Muscle layer of colon (tissue), 2 donors: ENCODE data around the gene TMEM53.

Source experiments
- H3K27ac ChIP-seq: one replicate; pipeline ENCODE4 v1.7.0; 2013; ENCODE audit warnings: low read depth, mild to moderate bottlenecking, low read length, moderate library complexity
- H3K27me3 ChIP-seq, 2 donors: one replicate each; pipeline ENCODE4 v1.7.0; 2013; ENCODE audit warnings: low read length in 2 of 2, mild to moderate bottlenecking in 2 of 2; ENCODE audit not compliant: insufficient read depth in 2 of 2, control insufficient read depth in 1 of 2
- H3K36me3 ChIP-seq: one replicate; pipeline ENCODE4 v1.7.0; 2013; ENCODE audit warnings: mild to moderate bottlenecking, low read length; ENCODE audit not compliant: insufficient read depth
- H3K4me1 ChIP-seq: one replicate; pipeline ENCODE4 v1.7.0; 2013; ENCODE audit warnings: mild to moderate bottlenecking, low read length; ENCODE audit not compliant: insufficient read depth
- H3K4me3 ChIP-seq, 2 donors: one replicate each; pipeline ENCODE4 v1.7.0; 2013; ENCODE audit warnings: low read length in 2 of 2, low read depth in 1 of 2, mild to moderate bottlenecking in 1 of 2, moderate library complexity in 1 of 2
- H3K9ac ChIP-seq: one replicate; pipeline ENCODE4 v1.7.0; 2013; ENCODE audit warnings: low read length
- H3K9me3 ChIP-seq: one replicate; pipeline ENCODE4 v1.7.0; 2013; ENCODE audit warnings: mild to moderate bottlenecking, low read length
- donor health status: abdominal sarcoma.
- donor health status: Adenocarcinoma of cecum.

TMEM53 gene

DNA sequence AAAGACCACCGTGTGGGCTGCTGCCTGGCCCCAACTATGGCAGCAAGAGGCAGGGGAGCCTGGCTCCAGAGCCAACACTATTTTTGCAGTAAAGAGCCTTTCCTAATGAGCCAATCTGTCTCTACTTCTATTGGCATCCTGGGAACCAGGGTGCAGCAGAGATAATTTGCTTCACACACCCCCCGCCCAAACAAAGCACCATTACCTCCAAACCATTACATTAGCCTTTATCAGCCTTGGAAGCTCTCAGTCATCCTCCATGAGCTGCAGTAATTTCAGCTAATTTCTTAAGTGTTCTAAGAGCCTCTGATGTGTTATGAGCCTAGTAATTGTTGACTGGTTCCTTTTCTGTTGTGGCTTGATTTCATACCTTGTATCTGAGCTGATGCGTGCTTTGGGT, 21.8 kb upstream of the TMEM53 start:
- H3K36me3 ChIP-seq = no peaks in the 10 kb centered on the region
- no peak overlapping the region for H3K9ac ChIP-seq
- H3K4me1 ChIP-seq = no peaks in the 10 kb centered on the region
- no peaks in the 10 kb centered on the region for H3K27me3 ChIP-seq
- H3K4me3 ChIP-seq = no peak overlapping the region
- no peak overlapping the region for H3K27ac ChIP-seq
- no peaks in the 10 kb centered on the region for H3K9me3 ChIP-seq

DNA sequence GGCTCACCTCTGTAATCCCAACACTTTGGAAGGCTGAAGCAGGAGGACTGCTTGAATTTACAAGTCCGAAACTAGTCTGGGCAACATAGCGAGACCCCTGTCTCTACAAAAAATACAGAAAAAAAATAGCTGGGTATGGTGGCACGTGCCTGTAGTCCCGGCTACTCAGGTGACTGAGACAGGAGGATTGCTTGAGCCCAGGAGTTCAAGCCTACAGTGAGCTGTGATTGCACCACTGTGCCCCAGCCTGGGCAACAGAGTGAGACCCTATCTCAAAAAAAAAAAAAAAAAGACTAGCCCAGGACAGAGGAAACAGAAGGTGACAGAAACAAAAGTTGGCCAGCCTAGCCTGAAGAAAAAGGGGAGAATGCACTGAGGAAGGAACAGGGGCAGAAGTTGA, 21.4 kb upstream of the TMEM53 start:
- H3K27ac ChIP-seq = no peak overlapping the region
- no peak overlapping the region for H3K9ac ChIP-seq
- H3K4me1 ChIP-seq = no peaks in the 10 kb centered on the region
- no peaks in the 10 kb centered on the region for H3K9me3 ChIP-seq
- H3K4me3 ChIP-seq = no peak overlapping the region
- H3K27me3 ChIP-seq = no peaks in the 10 kb centered on the region
- H3K36me3 ChIP-seq = no peaks in the 10 kb centered on the region

DNA sequence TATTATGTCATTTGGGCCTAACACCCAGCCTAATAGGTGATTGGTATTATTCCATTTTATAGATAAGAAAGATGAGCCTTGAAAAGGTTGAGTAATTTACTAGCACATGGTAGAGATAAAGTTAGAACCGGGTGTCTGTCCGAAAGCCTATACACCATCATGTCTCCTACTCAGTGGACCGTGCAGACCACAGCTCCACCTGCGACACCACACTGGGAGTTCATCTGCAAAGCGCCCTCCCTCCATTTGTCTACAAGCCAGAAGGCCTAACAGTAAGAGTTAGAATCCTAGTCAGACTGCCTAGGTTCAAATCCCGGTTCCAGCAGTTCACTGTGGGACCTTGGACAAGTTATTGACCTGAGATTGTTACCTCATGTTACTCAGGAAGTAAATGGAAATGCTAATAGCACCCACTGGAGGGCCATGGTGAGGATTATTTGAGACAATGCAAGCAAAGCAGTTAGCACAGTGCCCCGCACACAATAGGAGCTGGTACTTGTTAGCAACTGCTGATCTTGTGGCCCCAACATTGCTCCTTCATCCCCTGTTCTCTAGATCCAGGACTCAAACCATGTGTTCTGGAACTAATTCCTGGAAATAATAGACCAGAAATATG, 20.7 kb upstream of the TMEM53 start:
- H3K27me3 ChIP-seq = no peaks in the 10 kb centered on the region
- H3K9me3 ChIP-seq = no peaks in the 10 kb centered on the region
- H3K27ac ChIP-seq = no peak overlapping the region
- H3K4me3 ChIP-seq = no peak overlapping the region
- H3K36me3 ChIP-seq = no peaks in the 10 kb centered on the region
- H3K9ac ChIP-seq = no peak overlapping the region
- H3K4me1 ChIP-seq = no peaks in the 10 kb centered on the region

DNA sequence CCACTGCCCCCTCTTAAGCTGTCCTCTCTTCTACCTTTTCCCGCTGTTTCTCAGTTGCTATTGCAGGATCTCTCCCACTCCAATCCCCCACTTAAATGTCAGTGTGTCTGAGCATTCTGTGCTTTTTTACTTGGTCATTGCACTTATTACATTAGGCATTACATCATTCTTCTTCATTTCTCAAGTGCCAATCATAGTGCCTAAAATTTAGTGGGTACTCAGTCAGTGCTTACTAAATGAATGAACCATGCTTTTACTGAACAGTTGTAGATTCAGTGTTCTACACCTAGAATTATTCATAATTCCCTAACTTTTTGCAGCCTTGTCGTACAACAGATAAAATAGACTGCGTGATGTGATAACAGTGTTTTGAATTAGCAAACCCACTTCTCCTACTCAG, 19.6 kb upstream of the TMEM53 start:
- Histone ChIP-seq H3K27ac (no peak overlapping the region), H3K4me1 (no peaks in the 10 kb centered on the region)

GRCh38 chr1:44693159-44693558, 18.9 kb upstream of the TMEM53 start:
- Histone ChIP-seq H3K27ac (no peak overlapping the region), H3K36me3 (no peaks in the 10 kb centered on the region), H3K4me1 (no peaks in the 10 kb centered on the region), H3K4me3 (no peak overlapping the region), H3K9me3 (no peaks in the 10 kb centered on the region), H3K27me3 (no peaks in the 10 kb centered on the region), H3K9ac (no peak overlapping the region)

More for the DNA sequence above, 19.6 kb upstream of the TMEM53 start:
- no peak overlapping the region for H3K9ac ChIP-seq
- H3K9me3 ChIP-seq = no peaks in the 10 kb centered on the region
- H3K27me3 ChIP-seq = no peaks in the 10 kb centered on the region
- H3K36me3 ChIP-seq = no peaks in the 10 kb centered on the region
- H3K4me3 ChIP-seq = no peak overlapping the region

GRCh38 chr1:44689447-44689765, 15.1 kb upstream of the TMEM53 start:
- Histone ChIP-seq H3K4me1 (no peaks in the 10 kb centered on the region), H3K27ac (no peak overlapping the region), H3K4me3 (no peak overlapping the region), H3K9me3 (no peaks in the 10 kb centered on the region), H3K27me3 (no peaks in the 10 kb centered on the region), H3K9ac (no peak overlapping the region), H3K36me3 (no peaks in the 10 kb centered on the region)

DNA sequence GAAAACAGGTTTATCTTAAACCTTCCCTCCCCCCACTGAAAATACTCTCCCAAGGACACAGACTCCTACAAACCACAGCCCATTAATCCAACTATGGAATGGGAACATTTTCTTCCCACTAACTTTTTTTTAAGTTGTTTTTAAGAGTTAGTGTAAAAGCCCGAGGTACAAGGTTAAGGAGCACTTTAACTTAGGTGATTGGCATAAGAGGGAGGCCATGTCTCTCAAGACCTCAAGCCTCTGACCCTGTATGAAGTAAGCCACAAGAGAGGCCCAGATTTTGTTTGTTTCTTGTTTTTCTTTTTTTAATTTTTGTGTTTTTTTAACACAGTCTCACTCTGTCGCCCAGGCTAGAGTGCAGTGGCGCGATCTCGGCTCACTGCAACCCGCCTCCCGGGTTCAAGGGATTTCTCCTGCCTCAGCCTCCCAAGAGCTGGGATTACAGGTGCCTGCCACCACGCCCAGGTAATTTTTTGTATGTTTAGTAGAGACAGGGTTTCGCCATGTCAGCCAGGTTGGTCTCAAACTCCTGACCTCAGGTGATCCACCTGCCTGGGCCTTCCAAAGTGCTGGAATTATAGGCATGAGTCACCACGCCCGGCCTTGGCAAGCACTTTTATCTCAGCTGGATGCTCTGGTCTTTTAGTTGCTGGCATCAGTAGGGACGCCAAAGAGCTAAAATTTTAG, 14.6 kb upstream of the TMEM53 start:
- H3K27me3 ChIP-seq = no peaks in the 10 kb centered on the region
- H3K4me3 ChIP-seq = no peak overlapping the region
- H3K36me3 ChIP-seq = no peaks in the 10 kb centered on the region
- H3K4me1 ChIP-seq = no peaks in the 10 kb centered on the region
- H3K9me3 ChIP-seq = no peaks in the 10 kb centered on the region
- H3K9ac ChIP-seq = no peak overlapping the region
- no peak overlapping the region for H3K27ac ChIP-seq

DNA sequence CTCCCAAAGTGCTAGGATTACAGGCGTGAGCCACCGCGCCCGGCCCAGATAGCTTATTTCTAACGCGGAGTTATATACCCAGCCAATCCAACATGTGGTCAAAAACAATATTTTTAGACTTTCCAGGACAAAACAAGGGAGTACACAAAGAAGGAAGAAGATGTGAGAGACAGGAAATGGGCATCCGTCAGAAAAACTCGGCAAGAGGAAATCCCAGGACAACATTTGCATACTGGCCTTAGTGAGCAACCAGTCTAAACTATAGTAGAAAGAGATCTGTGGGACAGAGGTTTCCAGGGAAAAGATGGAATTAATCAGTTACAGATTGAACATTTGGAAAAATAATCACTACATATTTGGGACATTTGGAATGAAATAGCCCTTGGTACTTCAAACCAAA, 11.6 kb upstream of the TMEM53 start:
- Histone ChIP-seq H3K27ac (no peak overlapping the region), H3K4me1 (no peaks in the 10 kb centered on the region), H3K9me3 (no peaks in the 10 kb centered on the region), H3K27me3 (no peaks in the 10 kb centered on the region), H3K36me3 (no peaks in the 10 kb centered on the region), H3K9ac (no peak overlapping the region), H3K4me3 (no peak overlapping the region)

DNA sequence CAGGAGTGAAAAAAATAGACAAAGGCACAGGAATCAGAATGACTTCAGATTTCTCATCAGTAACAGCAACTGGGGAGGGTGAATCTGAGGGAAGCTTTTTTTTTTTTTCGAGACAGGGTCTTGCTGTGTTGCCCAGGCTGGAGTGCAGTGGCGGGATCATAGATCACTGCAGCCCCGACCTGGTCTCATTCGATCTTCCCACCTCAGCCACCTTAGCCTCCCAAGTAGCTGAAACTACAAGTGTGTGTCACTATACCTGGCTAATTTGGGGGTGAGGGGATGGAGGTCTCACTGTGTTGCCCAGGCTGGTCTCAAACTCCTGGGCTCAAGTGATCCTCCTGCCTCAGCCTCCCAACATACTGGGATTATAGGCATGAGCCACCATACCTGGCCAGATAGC, 10.9 kb upstream of the TMEM53 start:
- no peak overlapping the region for H3K9ac ChIP-seq
- H3K4me1 ChIP-seq = no peaks in the 10 kb centered on the region
- H3K36me3 ChIP-seq = no peaks in the 10 kb centered on the region
- no peak overlapping the region for H3K27ac ChIP-seq
- no peak overlapping the region for H3K4me3 ChIP-seq
- no peaks in the 10 kb centered on the region for H3K27me3 ChIP-seq
- no peaks in the 10 kb centered on the region for H3K9me3 ChIP-seq

- no peaks in the 10 kb centered on the region for H3K27me3 ChIP-seq
- H3K9ac ChIP-seq = no peak overlapping the region
Observed at GRCh38 chr1:44684525-44684924, 10.2 kb upstream of the TMEM53 start.

GRCh38 chr1:44682883-44683265, 8.6 kb upstream of the TMEM53 start:
- H3K27ac ChIP-seq = no peak overlapping the region
- no peak overlapping the region for H3K9ac ChIP-seq
- H3K9me3 ChIP-seq = no peaks in the 10 kb centered on the region
- no peaks in the 10 kb centered on the region for H3K27me3 ChIP-seq
- H3K4me3 ChIP-seq = no peak overlapping the region
- H3K36me3 ChIP-seq = no peaks in the 10 kb centered on the region
- no peaks in the 10 kb centered on the region for H3K4me1 ChIP-seq

More at GRCh38 chr1:44684525-44684924, 10.2 kb upstream of the TMEM53 start:
- no peaks in the 10 kb centered on the region for H3K4me1 ChIP-seq
- no peaks in the 10 kb centered on the region for H3K9me3 ChIP-seq
- H3K27ac ChIP-seq = no peak overlapping the region
- no peaks in the 10 kb centered on the region for H3K36me3 ChIP-seq
- no peak overlapping the region for H3K4me3 ChIP-seq
